Astrocyte of the spinal cord (primary cell): Measurements from ENCODE around the gene GALK1.
A peak's percentile ranks its signal among the peaks of the same experiment; 100 is the strongest.

Experiments
- DNase-seq: peaks from one replicate; pipeline ENCODE4 v3.0.0; 2011; ENCODE audit warnings: low read depth, low spot score
- H3K4me3 ChIP-seq: 2 replicates; pipeline ENCODE4 v1.5.1; 2011; ENCODE audit warnings: low read depth, mild to moderate bottlenecking, low read length, moderate library complexity
- CTCF ChIP-seq: IDR thresholded peaks from 2 replicates; pipeline ENCODE4 v1.5.1; 2012; ENCODE audit warnings: low read depth, mild to moderate bottlenecking, low read length, inconsistent platforms
- in situ Hi-C: cut with HindIII; loops from 2 replicates; pipeline ENCODE4 v1.10.0; 2017; ENCODE audit warnings: low sequenced_read_pairs

GALK1 gene

GRCh38 chr17:75727391-75727790, 37.6 kb downstream of the GALK1 start:
- no peak overlapping the region for H3K4me3 ChIP-seq
- DNase-seq, result no peak
- in situ Hi-C loops, result no loop called here
- TF ChIP-seq CTCF, result no peak

GRCh38 chr17:75725504-75725903, 39.5 kb downstream of the GALK1 start:
- H3K4me3 ChIP-seq, result no peak overlapping the region
- in situ Hi-C loops, result no loop called here
- no peak for TF ChIP-seq CTCF
- DNase-seq, result no peak

GRCh38 chr17:75724016-75725003, 40.7 kb downstream of the GALK1 start:
- H3K4me3 ChIP-seq, result no peak overlapping the region
- no peak for TF ChIP-seq CTCF
- no peak for DNase-seq
- in situ Hi-C loops, result no loop called here

- no peak for DNase-seq
- in situ Hi-C loops, result no loop called here
- no peak for TF ChIP-seq CTCF
- H3K4me3 ChIP-seq, result no peak overlapping the region
Measured at GRCh38 chr17:75723171-75723930, 41.6 kb downstream of the GALK1 start.

- in situ Hi-C loops, result no loop called here
- no peak for TF ChIP-seq CTCF
- DNase-seq, result no peak
- peak overlapping the region; percentile 30 for H3K4me3 ChIP-seq
Measured at GRCh38 chr17:75722542-75723095, 42.4 kb downstream of the GALK1 start.

GRCh38 chr17:75722076-75722475, 42.9 kb downstream of the GALK1 start:
- H3K4me3 ChIP-seq, result peak overlapping the region; percentile 30
- DNase-seq, result no peak
- in situ Hi-C loops, result no loop called here
- no peak for TF ChIP-seq CTCF
